Measurements from ENCODE around the gene POU6F2. TPM values are rescaled to one million over a fixed set of nuclear protein-coding genes. Genes with fewer than 3 reads are reported as not detected.

POU6F2 gene
- total and polyA plus RNA-seq, 2 donors from 2014 or later, result 0.47 TPM; not detected in 1

- Histone ChIP-seq H3K9ac (ENCODE audit: low read length in 3 of 3) (no peak overlapping the region), H3K27me3 (ENCODE audit: control insufficient read depth, insufficient read depth, low read length) (no peaks in the 10 kb centered on the region), H3K27ac (ENCODE audit: low read depth in 2 of 2, low read length in 2 of 2) (no peak overlapping the region), H3K9me3 (ENCODE audit: control insufficient read depth in 2 of 3, insufficient read depth in 1 of 3, low read length in 3 of 3) (no peaks in the 10 kb centered on the region), H3K36me3 (ENCODE audit: control insufficient read depth in 2 of 3, insufficient read depth in 3 of 3, low read length in 3 of 3) (no peaks in the 10 kb centered on the region), H3K4me3 (ENCODE audit: low read length in 3 of 3) (no peak overlapping the region), H3K4me1 (ENCODE audit: control insufficient read depth in 2 of 3, insufficient read depth in 2 of 3, low read depth in 1 of 3, low read length in 3 of 3) (no peaks in the 10 kb centered on the region)
- FAIRE-seq (no peak), DNase-seq (no peak)
- TF ChIP-seq CTCF (IDR thresholded peaks at IDR 0.05; ENCODE audit: borderline replicate concordance, extremely low read depth, insufficient read depth), result no peak
- intact Hi-C loops (cut with DNase I), result no loop called here
These were observed 77.0 kb downstream of the POU6F2 start for GRCh38 chr7:39054731-39055130.

- DNase-seq (no peak), FAIRE-seq (no peak)
- Histone ChIP-seq H3K27me3 (ENCODE audit: control insufficient read depth, insufficient read depth, low read length) (no peaks in the 10 kb centered on the region), H3K9me3 (ENCODE audit: control insufficient read depth in 2 of 3, insufficient read depth in 1 of 3, low read length in 3 of 3) (no peaks in the 10 kb centered on the region), H3K4me3 (ENCODE audit: low read length in 3 of 3) (no peak overlapping the region), H3K4me1 (ENCODE audit: control insufficient read depth in 2 of 3, insufficient read depth in 2 of 3, low read depth in 1 of 3, low read length in 3 of 3) (no peaks in the 10 kb centered on the region), H3K9ac (ENCODE audit: low read length in 3 of 3) (no peak overlapping the region), H3K27ac (ENCODE audit: low read depth in 2 of 2, low read length in 2 of 2) (no peak overlapping the region), H3K36me3 (ENCODE audit: control insufficient read depth in 2 of 3, insufficient read depth in 3 of 3, low read length in 3 of 3) (no peaks in the 10 kb centered on the region)
- TF ChIP-seq CTCF (IDR thresholded peaks at IDR 0.05; ENCODE audit: borderline replicate concordance, extremely low read depth, insufficient read depth), result no peak
- intact Hi-C loops (cut with DNase I), result no loop called here
These were observed 78.4 kb downstream of the POU6F2 start for GRCh38 chr7:39056153-39056552.

GRCh38 chr7:39062811-39063210 is 85.1 kb downstream of the POU6F2 start:
- Histone ChIP-seq H3K9me3 (ENCODE audit: control insufficient read depth in 2 of 3, insufficient read depth in 1 of 3, low read length in 3 of 3) (no peaks in the 10 kb centered on the region), H3K36me3 (ENCODE audit: control insufficient read depth in 2 of 3, insufficient read depth in 3 of 3, low read length in 3 of 3) (no peaks in the 10 kb centered on the region), H3K4me1 (ENCODE audit: control insufficient read depth in 2 of 3, insufficient read depth in 2 of 3, low read depth in 1 of 3, low read length in 3 of 3) (no peaks in the 10 kb centered on the region), H3K27ac (ENCODE audit: low read depth in 2 of 2, low read length in 2 of 2) (no peak overlapping the region), H3K27me3 (ENCODE audit: control insufficient read depth, insufficient read depth, low read length) (no peaks in the 10 kb centered on the region), H3K4me3 (ENCODE audit: low read length in 3 of 3) (no peak overlapping the region), H3K9ac (ENCODE audit: low read length in 3 of 3) (no peak overlapping the region)
- no peak for FAIRE-seq
- peak in 2 of 5 donors; percentile 37 to 50 for DNase-seq
- no peak for TF ChIP-seq CTCF (IDR thresholded peaks at IDR 0.05; ENCODE audit: borderline replicate concordance, extremely low read depth, insufficient read depth)
- intact Hi-C loops (cut with DNase I), result no loop called here

- intact Hi-C loops (cut with DNase I), result no loop called here
- Histone ChIP-seq H3K27ac (ENCODE audit: low read depth in 2 of 2, low read length in 2 of 2) (no peak overlapping the region), H3K9ac (ENCODE audit: low read length in 3 of 3) (no peak overlapping the region), H3K9me3 (ENCODE audit: control insufficient read depth in 2 of 3, insufficient read depth in 1 of 3, low read length in 3 of 3) (no peaks in the 10 kb centered on the region), H3K36me3 (ENCODE audit: control insufficient read depth in 2 of 3, insufficient read depth in 3 of 3, low read length in 3 of 3) (no peaks in the 10 kb centered on the region), H3K4me3 (ENCODE audit: low read length in 3 of 3) (no peak overlapping the region), H3K4me1 (ENCODE audit: control insufficient read depth in 2 of 3, insufficient read depth in 2 of 3, low read depth in 1 of 3, low read length in 3 of 3) (no peaks in the 10 kb centered on the region), H3K27me3 (ENCODE audit: control insufficient read depth, insufficient read depth, low read length) (no peaks in the 10 kb centered on the region)
- no peak for DNase-seq
- TF ChIP-seq CTCF (IDR thresholded peaks at IDR 0.05; ENCODE audit: borderline replicate concordance, extremely low read depth, insufficient read depth), result no peak
- FAIRE-seq, result no peak
These were observed 91.3 kb downstream of the POU6F2 start for GRCh38 chr7:39069031-39069430.

Measured in kidney (tissue), 14 donors.